GM23338 (cell line): ENCODE results near the gene KCNB1.

Experiments
- CREB1 ChIP-seq: fragments of 250-450 bp; sonication (Bioruptor Pico); IDR thresholded peaks from 2 replicates; pipeline ENCODE4 v1.5.0; 2020; ENCODE audit warnings: low read depth, mild to moderate bottlenecking, moderate library complexity
- CTCF ChIP-seq, 2 experiments: fragments of 200-600 bp in 1 of 2; sonication (generic) in 1 of 2; conservative IDR thresholded peaks; 2 replicates each; pipeline versions ENCODE4 v1.5.1 to v1.6.1; 2016 to 2017; ENCODE audit warnings: antibody characterized with exemption in 2 of 2, low read depth in 2 of 2, mild to moderate bottlenecking in 2 of 2, moderate library complexity in 1 of 2
- EZH2 ChIP-seq: fragments of 200-600 bp; sonication (generic); IDR thresholded peaks from one replicate; pipeline ENCODE4 v1.8.0; 2017; ENCODE audit warnings: antibody characterized with exemption, mild to moderate bottlenecking, low read depth; ENCODE audit not compliant: unreplicated experiment
- EZH2phosphoT487 ChIP-seq: fragments of 200-600 bp; sonication (generic); IDR thresholded peaks from one replicate; pipeline ENCODE4 v1.8.1; 2018; ENCODE audit warnings: antibody characterized with exemption; ENCODE audit not compliant: unreplicated experiment
- JUNB ChIP-seq: IDR thresholded peaks from one replicate; pipeline ENCODE4 v1.6.1; 2016; ENCODE audit warnings: antibody characterized with exemption; ENCODE audit not compliant: unreplicated experiment
- NANOG ChIP-seq: IDR thresholded peaks from 2 replicates; pipeline ENCODE4 v1.6.1; 2016; ENCODE audit warnings: antibody characterized with exemption, borderline replicate concordance
- POLR2AphosphoS5 ChIP-seq: IDR thresholded peaks from 2 replicates; pipeline ENCODE4 v1.6.1; 2016; ENCODE audit warnings: antibody characterized with exemption, low read depth
- REST ChIP-seq: IDR thresholded peaks from one replicate; pipeline ENCODE4 v1.6.1; 2018; ENCODE audit warnings: antibody characterized with exemption; ENCODE audit not compliant: unreplicated experiment
- STAT1 ChIP-seq: IDR thresholded peaks from one replicate; pipeline ENCODE4 v1.6.1; 2016; ENCODE audit warnings: antibody characterized with exemption; ENCODE audit not compliant: unreplicated experiment
- ZNF114 ChIP-seq: fragments of 250-450 bp; sonication (Bioruptor Pico); IDR thresholded peaks from 2 replicates; pipeline ENCODE4 v1.5.0; 2020; ENCODE audit warnings: mild to moderate bottlenecking, moderate library complexity

GRCh38 chr20:49468412-49468811 is 14.1 kb downstream of the KCNB1 start:
- no peak for TF ChIP-seq CTCF (conservative IDR thresholded peaks at IDR 0.05; ENCODE audit: low read depth in 2 of 2)
- no peak for TF ChIP-seq EZH2phosphoT487
- TF ChIP-seq ZNF114 (CRISPR knock-in tag): no peak
- no peak for TF ChIP-seq REST
- no peak for TF ChIP-seq EZH2
- no peak for TF ChIP-seq POLR2AphosphoS5
- TF ChIP-seq CREB1: no peak
- TF ChIP-seq NANOG: no peak
- no peak for TF ChIP-seq JUNB
- TF ChIP-seq STAT1: no peak
